ENCODE results near the gene ADSS1.

DNA sequence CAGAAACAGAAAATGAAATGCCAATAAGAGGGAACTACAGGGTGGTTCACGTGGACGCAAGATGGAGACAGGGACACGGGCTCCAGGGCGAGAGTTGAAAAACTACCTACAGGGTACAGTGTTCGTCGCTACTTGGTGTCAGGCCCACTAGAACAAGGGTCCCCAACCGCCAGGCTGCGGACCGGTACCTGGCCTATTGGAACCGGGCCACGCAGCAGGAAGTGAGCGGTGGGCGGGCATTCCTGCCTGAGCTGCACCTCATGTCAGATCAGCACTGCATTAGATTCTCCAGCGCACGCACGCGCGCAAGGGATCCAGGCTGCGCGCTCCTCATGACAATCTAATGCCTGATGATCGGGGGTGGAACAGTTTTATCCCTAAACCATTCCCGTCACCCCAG, 19.8 kb upstream of the ADSS1 start:
- TF ChIP-seq CTCF (IDR thresholded peaks at IDR 0.05) (no peak), POLR2A (IDR thresholded peaks at IDR 0.05) (no peak), EP300 (IDR thresholded peaks at IDR 0.05) (no peak)
